Astrocyte of the spinal cord (primary cell): ENCODE data around the gene PSMA5.
A peak's percentile ranks its signal among the peaks of the same experiment; 100 is the strongest.
"Not testable (repeated sequence)": the region's sequence is repeated elsewhere in the genome, so short reads cannot be mapped to it uniquely, and the experiment has no call there.

ENCODE experiments used
- DNase-seq: peaks from one replicate; pipeline ENCODE4 v3.0.0; 2011; ENCODE audit warnings: low read depth, low spot score
- H3K4me3 ChIP-seq: 2 replicates; pipeline ENCODE4 v1.5.1; 2011; ENCODE audit warnings: low read depth, mild to moderate bottlenecking, low read length, moderate library complexity
- in situ Hi-C: cut with HindIII; loops from 2 replicates; pipeline ENCODE4 v1.10.0; 2017; ENCODE audit warnings: low sequenced_read_pairs
- TF ChIP-seq, protein P1 (sequence below): IDR thresholded peaks from 2 replicates; pipeline ENCODE4 v1.5.1; 2012; ENCODE audit warnings: low read depth, mild to moderate bottlenecking, low read length, inconsistent platforms

The PSMA5 gene

GRCh38 chr1:109379907-109380306 lies 46.3 kb downstream of the PSMA5 start:
- TF ChIP-seq, protein P1, sequence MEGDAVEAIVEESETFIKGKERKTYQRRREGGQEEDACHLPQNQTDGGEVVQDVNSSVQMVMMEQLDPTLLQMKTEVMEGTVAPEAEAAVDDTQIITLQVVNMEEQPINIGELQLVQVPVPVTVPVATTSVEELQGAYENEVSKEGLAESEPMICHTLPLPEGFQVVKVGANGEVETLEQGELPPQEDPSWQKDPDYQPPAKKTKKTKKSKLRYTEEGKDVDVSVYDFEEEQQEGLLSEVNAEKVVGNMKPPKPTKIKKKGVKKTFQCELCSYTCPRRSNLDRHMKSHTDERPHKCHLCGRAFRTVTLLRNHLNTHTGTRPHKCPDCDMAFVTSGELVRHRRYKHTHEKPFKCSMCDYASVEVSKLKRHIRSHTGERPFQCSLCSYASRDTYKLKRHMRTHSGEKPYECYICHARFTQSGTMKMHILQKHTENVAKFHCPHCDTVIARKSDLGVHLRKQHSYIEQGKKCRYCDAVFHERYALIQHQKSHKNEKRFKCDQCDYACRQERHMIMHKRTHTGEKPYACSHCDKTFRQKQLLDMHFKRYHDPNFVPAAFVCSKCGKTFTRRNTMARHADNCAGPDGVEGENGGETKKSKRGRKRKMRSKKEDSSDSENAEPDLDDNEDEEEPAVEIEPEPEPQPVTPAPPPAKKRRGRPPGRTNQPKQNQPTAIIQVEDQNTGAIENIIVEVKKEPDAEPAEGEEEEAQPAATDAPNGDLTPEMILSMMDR = no peak
- DNase-seq = no peak
- H3K4me3 ChIP-seq = no peak overlapping the region
- in situ Hi-C loops = no loop called here

- in situ Hi-C loops = no loop called here
- TF ChIP-seq, protein P1 = no peak
- DNase-seq = no peak
- no peak overlapping the region for H3K4me3 ChIP-seq
These were observed 46.8 kb downstream of the PSMA5 start for GRCh38 chr1:109379422-109379821.

DNA sequence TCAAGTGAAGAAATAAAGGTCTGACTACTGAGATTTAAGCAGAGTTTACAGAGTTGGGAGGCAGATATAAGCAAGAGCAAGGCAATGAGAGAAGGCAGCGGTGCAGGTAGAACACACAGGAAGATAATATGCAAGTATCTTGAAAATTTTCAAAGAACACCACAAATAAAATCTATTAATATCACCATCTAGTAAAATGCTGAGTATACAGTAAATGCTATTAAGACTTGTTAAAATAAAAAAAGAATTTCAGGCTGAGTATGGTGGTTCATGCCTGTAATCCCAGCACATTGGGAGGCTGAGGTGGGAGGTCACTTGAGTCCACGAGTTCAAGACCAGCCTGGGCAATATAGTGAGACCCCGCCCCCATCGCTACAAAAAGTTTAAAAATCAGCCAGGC lies 48.5 kb downstream of the PSMA5 start:
- no peak for DNase-seq
- TF ChIP-seq, protein P1 = no peak
- in situ Hi-C loops = no loop called here
- H3K4me3 ChIP-seq = no peak overlapping the region

- DNase-seq, in situ Hi-C loops, H3K4me3 ChIP-seq: not testable (repeated sequence)
These were observed 52.6 kb downstream of the PSMA5 start for GRCh38 chr1:109373696-109374095.

- in situ Hi-C loops = no loop called here
- no peak overlapping the region for H3K4me3 ChIP-seq
- no peak for DNase-seq
- TF ChIP-seq, protein P1 = no peak
These were observed 53.1 kb downstream of the PSMA5 start for GRCh38 chr1:109373126-109373525.

DNA sequence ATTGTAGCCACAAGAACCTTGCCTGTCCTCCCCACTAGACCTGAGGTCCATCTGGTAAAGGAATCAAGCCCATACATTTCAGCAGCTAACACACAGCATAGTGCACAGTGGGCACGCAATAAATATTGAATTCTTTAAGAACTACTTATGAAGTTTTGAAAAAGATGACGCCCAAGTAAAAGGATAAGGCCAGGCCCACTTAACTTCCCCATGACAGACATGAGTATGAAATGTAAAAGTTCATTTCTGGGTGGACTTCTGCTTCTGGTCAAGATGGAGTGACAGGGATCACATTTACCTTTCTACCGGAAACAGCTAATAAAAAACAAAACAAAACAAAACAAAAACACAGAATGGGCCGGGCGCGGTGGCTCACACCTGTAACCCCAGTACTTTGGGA lies 54.0 kb downstream of the PSMA5 start:
- no peak overlapping the region for H3K4me3 ChIP-seq

DNA sequence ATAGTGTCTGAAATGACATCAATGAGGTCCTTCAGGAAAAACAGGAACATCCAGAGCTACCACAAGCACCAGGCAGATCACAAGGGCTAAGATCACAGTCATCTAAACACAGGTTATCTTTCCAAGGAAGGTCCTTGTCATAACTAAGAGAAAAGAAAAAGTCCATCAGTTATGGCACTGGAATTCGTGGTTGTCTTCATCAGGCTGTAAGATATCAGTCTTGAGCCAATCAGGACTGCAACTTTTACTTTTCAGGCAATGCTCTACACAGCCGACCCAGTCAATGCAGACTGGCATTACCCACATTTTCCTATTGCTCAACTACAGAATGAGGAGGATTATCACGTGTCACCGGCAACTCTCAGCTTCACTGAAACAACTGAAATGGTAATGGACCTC lies 54.9 kb downstream of the PSMA5 start:
- TF ChIP-seq, protein P1 = no peak
- peak overlapping the region; percentile 29 for H3K4me3 ChIP-seq
- in situ Hi-C loops = no loop called here
- peak; percentile 73 for DNase-seq

More for the DNA sequence above, 54.0 kb downstream of the PSMA5 start:
- TF ChIP-seq, protein P1 = no peak
- in situ Hi-C loops = no loop called here
- DNase-seq = no peak
